SU-DHL-6 (cell line): ENCODE results near the gene HOXA11.

Experiments used
- H2AFZ ChIP-seq: fragments of 200-600 bp; sonication (generic); 2 replicates; pipeline ENCODE4 v1.6.1; 2014; ENCODE audit warnings: low read depth, mild to moderate bottlenecking, moderate library complexity, mixed read lengths, antibody characterized with exemption, low read length; ENCODE audit not compliant: severe bottlenecking
- H3F3A ChIP-seq: fragments of 200-600 bp; shearing (Covaris generic); 2 replicates; pipeline ENCODE4 v1.6.0; 2016; ENCODE audit warnings: antibody characterized with exemption, mild to moderate bottlenecking; ENCODE audit not compliant: insufficient read depth
- H3K27ac ChIP-seq: fragments of 200-600 bp; sonication (generic); 2 replicates; pipeline ENCODE4 v1.5.1; 2016; ENCODE audit warnings: low read depth, mild to moderate bottlenecking, low read length, moderate library complexity, mixed read lengths
- H3K27me3 ChIP-seq: fragments of 200-600 bp; sonication (generic), shearing (Covaris generic); 2 replicates; pipeline ENCODE4 v1.6.0; 2014; ENCODE audit warnings: mild to moderate bottlenecking, low read length
- H3K36me3 ChIP-seq: fragments of 200-600 bp; sonication (generic); 2 replicates; pipeline ENCODE4 v1.6.1; 2014; ENCODE audit warnings: mild to moderate bottlenecking, low read length, mixed read lengths
- H3K4me2 ChIP-seq: fragments of 300-600, 200-600 bp; shearing (Covaris generic), sonication (generic); 2 replicates; pipeline ENCODE4 v1.6.0; 2014; ENCODE audit warnings: low read length, low read depth, mild to moderate bottlenecking; ENCODE audit not compliant: poor library complexity, severe bottlenecking
- H3K4me3 ChIP-seq: fragments of 200-600 bp; sonication (generic); 2 replicates; pipeline ENCODE4 v1.5.1; 2014; ENCODE audit warnings: antibody characterized with exemption, low read length, mild to moderate bottlenecking, mixed read lengths; ENCODE audit not compliant: insufficient read depth, poor library complexity, severe bottlenecking
- H3K79me2 ChIP-seq: fragments of 200-600 bp; sonication (generic); 2 replicates; pipeline ENCODE4 v1.6.1; 2014; ENCODE audit warnings: mild to moderate bottlenecking, low read length, moderate library complexity; ENCODE audit not compliant: insufficient read depth
- H3K9ac ChIP-seq: fragments of 200-600 bp; sonication (generic); 2 replicates; pipeline ENCODE4 v1.7.0; 2014; ENCODE audit warnings: mild to moderate bottlenecking, low read length
- H3K9me2 ChIP-seq: fragments of 200-600 bp; sonication (generic); replicated peaks from 2 replicates; pipeline ENCODE4 v1.6.1; 2014; ENCODE audit warnings: low read length; ENCODE audit not compliant: insufficient read depth
- H3K9me3 ChIP-seq: fragments of 200-600 bp; sonication (generic); 2 replicates; pipeline ENCODE4 v1.6.1; 2014; ENCODE audit warnings: low read length, mixed read lengths; ENCODE audit not compliant: insufficient read depth
- H4K20me1 ChIP-seq: fragments of 200-600 bp; sonication (generic); 2 replicates; pipeline ENCODE4 v1.6.1; 2014; ENCODE audit warnings: low read depth, mild to moderate bottlenecking, antibody characterized with exemption, low read length, moderate library complexity, mixed read lengths
- EZH2phosphoT487 ChIP-seq: fragments of 200-600 bp; sonication (generic), shearing (Covaris generic); conservative IDR thresholded peaks from 2 replicates; pipeline ENCODE4 v1.6.1; 2018; ENCODE audit warnings: mild to moderate bottlenecking, antibody characterized with exemption, low read length, moderate library complexity, mixed read lengths
- TF ChIP-seq, protein P1 (sequence below): fragments of 200-600 bp; sonication (generic); IDR thresholded peaks from one replicate; pipeline ENCODE4 v1.5.1; 2017; ENCODE audit warnings: antibody characterized with exemption, mild to moderate bottlenecking, low read length, moderate library complexity; ENCODE audit not compliant: insufficient read depth, poor library complexity, severe bottlenecking

HOXA11 gene

GRCh38 chr7:27193335-27194001, 8.4 kb upstream of the HOXA11 start:
- H3K27ac ChIP-seq: no peak overlapping the region

GRCh38 chr7:27192546-27193334, 7.7 kb upstream of the HOXA11 start:
- no peak overlapping the region for H3K9ac ChIP-seq
- H3K4me3 ChIP-seq: no peak overlapping the region
- H3K4me2 ChIP-seq: no peak overlapping the region
- TF ChIP-seq EZH2phosphoT487: no peak
- no peaks in the 10 kb centered on the region for H3K36me3 ChIP-seq
- H2AFZ ChIP-seq: no peak overlapping the region
- H3K27ac ChIP-seq: no peak overlapping the region
- H3K9me2 ChIP-seq: no peaks in the 10 kb centered on the region
- no peaks in the 10 kb centered on the region for H3F3A ChIP-seq
- H4K20me1 ChIP-seq: no peaks in the 10 kb centered on the region
- no peaks in the 10 kb centered on the region for H3K27me3 ChIP-seq
- no peaks in the 10 kb centered on the region for H3K9me3 ChIP-seq
- no peaks in the 10 kb centered on the region for H3K79me2 ChIP-seq

More at GRCh38 chr7:27193335-27194001, 8.4 kb upstream of the HOXA11 start:
- H3K9me2 ChIP-seq: no peaks in the 10 kb centered on the region
- no peak overlapping the region for H3K9ac ChIP-seq
- no peaks in the 10 kb centered on the region for H3F3A ChIP-seq
- TF ChIP-seq, protein P1, sequence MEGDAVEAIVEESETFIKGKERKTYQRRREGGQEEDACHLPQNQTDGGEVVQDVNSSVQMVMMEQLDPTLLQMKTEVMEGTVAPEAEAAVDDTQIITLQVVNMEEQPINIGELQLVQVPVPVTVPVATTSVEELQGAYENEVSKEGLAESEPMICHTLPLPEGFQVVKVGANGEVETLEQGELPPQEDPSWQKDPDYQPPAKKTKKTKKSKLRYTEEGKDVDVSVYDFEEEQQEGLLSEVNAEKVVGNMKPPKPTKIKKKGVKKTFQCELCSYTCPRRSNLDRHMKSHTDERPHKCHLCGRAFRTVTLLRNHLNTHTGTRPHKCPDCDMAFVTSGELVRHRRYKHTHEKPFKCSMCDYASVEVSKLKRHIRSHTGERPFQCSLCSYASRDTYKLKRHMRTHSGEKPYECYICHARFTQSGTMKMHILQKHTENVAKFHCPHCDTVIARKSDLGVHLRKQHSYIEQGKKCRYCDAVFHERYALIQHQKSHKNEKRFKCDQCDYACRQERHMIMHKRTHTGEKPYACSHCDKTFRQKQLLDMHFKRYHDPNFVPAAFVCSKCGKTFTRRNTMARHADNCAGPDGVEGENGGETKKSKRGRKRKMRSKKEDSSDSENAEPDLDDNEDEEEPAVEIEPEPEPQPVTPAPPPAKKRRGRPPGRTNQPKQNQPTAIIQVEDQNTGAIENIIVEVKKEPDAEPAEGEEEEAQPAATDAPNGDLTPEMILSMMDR: no peak
- TF ChIP-seq EZH2phosphoT487: no peak
- H3K4me2 ChIP-seq: no peak overlapping the region
- H3K79me2 ChIP-seq: no peaks in the 10 kb centered on the region
- H3K4me3 ChIP-seq: no peak overlapping the region
- no peak overlapping the region for H2AFZ ChIP-seq
- H3K27me3 ChIP-seq: no peaks in the 10 kb centered on the region
- H3K9me3 ChIP-seq: no peaks in the 10 kb centered on the region
- H4K20me1 ChIP-seq: no peaks in the 10 kb centered on the region
- no peaks in the 10 kb centered on the region for H3K36me3 ChIP-seq

- Histone ChIP-seq H2AFZ (no peak overlapping the region), H3K9me3 (no peaks in the 10 kb centered on the region), H3K27ac (no peak overlapping the region), H3K9ac (no peak overlapping the region), H3K4me3 (no peak overlapping the region), H3K27me3 (no peaks in the 10 kb centered on the region), H3K9me2 (no peaks in the 10 kb centered on the region), H4K20me1 (no peaks in the 10 kb centered on the region), H3K36me3 (no peaks in the 10 kb centered on the region), H3F3A (no peaks in the 10 kb centered on the region), H3K79me2 (no peaks in the 10 kb centered on the region), H3K4me2 (no peak overlapping the region)
- TF ChIP-seq EZH2phosphoT487: no peak
- TF ChIP-seq, protein P1: no peak
Observed at GRCh38 chr7:27191833-27192545, 7.0 kb upstream of the HOXA11 start.
